Epidermal melanocyte (primary cell): ENCODE results near the gene NRCAM.
"Not testable (repeated sequence)": the region's sequence is repeated elsewhere in the genome, so short reads cannot be mapped to it uniquely, and the experiment has no call there.

Experiments used
- DNase-seq: peaks from one replicate; pipeline ENCODE4 v3.0.0; 2011; ENCODE audit warnings: low spot score; ENCODE audit not compliant: insufficient read length

NRCAM gene

DNA sequence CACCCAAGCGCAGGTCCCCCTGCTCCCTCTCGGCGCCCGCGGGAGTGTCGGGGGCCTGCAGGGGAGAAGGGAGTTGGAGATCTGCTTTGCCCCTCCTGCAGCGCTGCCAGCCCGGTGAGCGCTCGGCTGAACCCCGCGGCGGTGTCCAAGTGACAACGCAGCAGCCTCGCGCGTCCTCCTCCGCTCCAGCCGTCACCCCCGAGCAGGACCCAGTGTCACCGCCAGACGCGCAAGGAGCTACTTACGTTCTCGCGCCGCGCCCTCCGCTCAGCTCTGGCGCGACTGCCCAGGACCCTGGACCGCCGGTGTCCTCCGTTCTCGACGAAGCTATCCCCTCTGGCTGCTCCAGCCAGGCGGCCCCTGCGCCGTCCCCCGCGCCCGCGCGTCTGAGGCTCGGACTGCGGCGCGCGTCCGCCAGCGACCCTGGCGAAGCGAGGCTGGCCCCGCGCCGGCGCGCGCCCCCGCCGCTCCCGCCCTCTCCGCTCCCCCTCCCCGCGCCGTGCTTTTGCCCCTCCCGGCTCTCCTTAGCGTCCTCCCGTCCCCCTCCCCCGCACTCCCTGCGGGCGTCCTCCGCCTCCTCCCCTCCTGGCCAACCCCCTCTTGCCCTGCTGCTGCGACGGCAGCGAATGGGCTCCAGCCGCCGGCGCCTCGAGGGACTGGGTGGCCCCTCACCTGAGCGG lies at the start of gene NRCAM:
Gene NRCAM (minus strand): TSS at position 439 of the 680 bp plus-strand sequence. CDS start 216,372 bp downstream, outside the sequence.
- DNase-seq, result peak; percentile 71

DNA sequence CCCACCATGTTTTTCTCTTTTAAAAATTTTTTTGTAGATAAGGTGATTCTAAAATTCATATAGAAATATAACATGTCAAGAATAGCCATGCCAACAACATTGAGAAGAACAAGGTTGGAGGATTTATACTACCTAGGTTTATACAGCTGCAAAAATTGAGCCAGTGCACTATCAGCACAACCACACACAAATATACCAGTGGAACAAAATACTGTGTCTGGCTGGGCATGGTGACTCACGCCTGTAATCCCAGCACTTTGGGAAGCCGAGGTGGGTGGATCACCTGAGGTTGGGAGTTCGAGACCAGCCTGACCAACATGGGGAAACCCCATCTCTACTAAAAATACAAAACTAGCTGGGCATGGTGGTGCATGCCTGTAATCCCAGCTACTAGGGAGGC lies 48.3 kb upstream of the NRCAM start:
- not testable (repeated sequence) for DNase-seq

DNA sequence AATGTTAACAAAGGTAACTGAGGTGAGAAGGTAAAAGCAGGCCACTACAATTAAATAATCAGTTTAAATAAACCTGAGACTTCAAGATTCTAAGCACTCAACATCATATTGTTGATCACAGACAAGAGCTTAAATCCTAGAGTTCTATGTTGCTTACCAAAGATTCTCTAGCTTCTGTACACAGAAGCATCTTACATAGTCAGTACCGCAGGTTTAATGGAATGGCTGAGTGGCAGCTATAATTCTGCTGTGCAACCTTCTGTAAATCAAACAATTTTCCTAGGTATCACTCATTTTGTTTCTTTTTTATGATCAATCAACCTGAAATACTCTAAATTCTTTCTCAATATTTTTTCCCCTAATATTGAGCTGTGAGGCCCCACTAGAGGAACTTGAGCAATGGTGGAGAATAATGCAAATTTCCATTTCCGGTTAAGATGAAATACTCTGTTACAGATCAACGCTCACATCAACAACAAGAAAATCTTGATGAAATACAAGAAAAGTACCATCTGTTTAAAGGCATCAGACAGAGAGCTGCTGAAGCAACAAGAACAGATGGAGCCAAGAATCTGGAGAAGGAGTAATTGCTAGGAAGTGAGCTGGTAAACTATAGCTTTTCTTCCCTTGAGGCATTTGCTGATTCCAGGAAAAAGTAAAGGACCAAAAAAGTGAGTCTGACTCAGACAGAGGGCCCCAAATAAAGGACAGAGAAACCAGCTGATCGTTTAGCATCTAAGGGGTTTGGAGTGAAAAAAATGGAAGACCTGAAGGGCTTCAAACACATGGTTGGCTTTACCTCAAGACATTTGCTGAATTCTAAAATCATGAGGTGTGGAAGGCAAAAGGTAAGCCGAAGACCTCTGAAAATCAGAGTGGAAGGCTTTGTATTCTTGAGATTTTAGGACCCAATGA lies 47.1 kb upstream of the NRCAM start:
- peak; percentile 37 for DNase-seq

DNA sequence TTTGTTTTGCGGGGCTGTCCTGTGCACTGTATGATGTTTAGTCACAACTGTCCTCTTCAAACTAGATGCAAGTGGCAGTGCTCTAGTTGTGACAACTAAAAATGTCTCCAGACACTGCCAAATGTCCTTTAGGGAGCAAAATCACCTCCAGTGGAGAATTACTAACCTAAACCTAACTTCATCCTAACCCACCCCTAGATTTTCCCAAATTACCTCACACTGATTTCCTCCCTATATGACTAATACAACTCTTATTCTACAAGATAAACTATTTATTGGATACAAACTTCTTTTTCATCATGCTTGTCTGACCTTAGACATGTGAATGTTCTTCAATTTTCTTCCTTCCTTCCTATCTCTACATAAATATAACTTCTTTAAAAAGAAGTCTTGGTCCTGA lies 43.3 kb upstream of the NRCAM start:
- no peak for DNase-seq

DNA sequence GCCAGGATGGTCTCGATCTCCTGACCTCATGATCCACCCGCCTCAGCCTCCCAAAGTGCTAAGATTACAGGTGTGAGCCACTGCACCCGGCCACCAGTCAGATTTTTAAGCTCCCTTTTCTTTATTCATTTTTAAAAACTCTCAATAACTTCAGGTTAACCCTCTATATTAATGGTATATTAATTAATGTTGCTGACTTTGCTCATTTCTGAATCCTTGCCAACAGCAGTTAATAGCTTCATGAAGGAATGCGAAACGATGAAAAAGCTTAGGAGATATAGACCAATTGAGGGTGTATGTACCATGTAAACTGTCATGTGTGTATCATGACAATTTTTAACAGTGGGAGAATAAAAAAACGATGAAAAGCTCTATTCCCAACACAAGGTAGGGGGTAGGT lies 42.2 kb upstream of the NRCAM start:
- no peak for DNase-seq

DNA sequence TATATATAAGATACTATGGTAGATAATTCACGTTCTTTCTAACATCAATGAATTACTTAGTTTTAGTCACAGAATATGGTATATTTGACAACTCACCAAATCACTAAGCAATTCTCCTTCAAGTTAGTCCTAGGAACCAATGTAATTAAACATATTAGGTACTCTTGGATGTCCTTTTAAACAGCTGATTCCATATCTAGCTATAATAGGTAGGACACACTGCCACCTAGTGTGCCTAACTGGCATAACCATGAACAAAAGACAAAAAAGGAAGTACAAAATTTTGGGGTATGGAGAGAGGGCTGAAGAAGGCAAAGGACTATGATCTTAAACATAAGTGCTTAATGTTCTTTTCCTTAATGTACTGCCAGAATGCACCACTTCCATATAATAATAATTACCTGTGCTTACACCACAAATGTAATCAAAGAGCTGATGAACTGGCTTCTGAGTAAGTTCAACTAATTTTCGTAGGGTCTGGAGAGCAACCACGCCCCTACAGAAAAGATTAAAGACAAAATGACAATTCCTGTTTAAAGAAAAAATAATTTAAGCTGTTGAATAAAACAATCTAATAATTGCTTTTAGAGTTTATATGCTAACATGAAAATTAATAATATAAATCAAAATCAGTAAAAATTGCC lies 41.0 kb upstream of the NRCAM start:
- DNase-seq, result peak; percentile 71

DNA sequence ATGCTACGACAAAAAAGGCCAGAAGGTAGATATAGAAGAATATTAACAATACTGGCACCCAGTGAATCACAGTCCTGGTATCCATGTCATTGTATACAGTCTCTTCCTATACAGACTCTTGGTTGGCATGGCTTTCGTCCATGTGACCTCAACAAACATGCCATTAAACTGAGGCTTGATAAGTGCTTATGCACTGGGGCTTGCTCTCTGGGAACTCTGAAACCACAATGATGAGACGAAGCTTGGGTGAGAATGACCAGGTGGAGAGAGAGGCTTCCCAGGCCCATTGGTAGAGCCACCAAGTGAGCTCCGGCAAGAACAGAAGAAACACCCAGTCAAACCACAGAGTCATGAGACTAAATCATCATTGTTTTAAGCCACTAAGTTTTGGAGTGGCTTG lies 36.5 kb upstream of the NRCAM start:
- DNase-seq, result no peak

DNA sequence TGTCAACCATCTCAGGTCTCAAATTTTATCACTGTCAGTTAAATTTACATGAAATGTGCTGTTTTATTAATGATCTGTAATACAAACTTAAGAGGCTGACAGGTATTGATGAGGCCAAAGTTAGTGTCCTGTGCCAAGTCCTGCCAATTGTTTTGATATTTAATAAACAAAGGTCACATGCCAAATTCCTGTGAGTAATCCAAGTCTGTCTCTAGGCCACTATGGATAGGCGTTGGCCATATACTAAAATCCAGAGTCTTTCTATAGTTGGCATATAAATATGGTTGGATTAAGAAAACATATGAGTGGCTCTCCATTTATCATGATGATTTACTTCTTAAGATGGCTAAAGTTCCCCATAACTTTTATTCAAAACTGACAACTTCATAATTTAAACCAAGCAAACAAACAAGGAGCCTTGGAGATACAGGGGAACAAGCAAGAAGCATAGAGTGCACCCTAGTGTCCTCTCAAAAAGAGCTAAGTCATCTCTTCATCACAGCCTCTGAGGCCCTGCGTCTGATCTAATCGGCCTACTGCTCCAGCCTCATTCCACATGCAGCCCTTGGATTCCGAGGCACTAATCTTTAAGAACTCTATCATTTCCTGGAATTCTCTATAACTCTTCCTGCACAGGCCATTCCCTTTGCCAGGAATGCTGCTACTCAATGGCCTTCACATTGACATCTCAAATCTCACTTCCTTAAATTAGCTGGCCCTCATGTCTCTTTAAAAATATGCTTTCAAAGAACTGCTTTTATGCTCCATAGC lies 32.7 kb upstream of the NRCAM start:
- DNase-seq, result no peak

DNA sequence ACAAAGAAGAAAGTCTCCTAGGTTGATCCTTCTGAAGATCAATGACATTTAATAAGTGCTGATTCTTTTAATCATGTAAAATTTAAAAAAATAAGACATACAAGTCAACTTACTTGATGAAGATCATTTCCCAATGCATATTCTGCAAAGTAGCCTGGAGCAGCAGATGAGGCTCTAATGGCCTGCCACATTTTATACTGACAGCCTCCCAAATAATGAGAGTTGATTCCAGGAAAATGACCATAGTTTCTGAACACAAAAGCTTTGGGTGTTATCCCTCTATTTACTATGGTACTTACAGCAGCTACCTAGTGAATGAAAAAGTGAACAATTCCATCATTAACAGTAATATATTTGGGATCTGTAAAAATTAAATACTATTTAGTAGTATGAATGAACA lies 31.4 kb upstream of the NRCAM start:
- no peak for DNase-seq

DNA sequence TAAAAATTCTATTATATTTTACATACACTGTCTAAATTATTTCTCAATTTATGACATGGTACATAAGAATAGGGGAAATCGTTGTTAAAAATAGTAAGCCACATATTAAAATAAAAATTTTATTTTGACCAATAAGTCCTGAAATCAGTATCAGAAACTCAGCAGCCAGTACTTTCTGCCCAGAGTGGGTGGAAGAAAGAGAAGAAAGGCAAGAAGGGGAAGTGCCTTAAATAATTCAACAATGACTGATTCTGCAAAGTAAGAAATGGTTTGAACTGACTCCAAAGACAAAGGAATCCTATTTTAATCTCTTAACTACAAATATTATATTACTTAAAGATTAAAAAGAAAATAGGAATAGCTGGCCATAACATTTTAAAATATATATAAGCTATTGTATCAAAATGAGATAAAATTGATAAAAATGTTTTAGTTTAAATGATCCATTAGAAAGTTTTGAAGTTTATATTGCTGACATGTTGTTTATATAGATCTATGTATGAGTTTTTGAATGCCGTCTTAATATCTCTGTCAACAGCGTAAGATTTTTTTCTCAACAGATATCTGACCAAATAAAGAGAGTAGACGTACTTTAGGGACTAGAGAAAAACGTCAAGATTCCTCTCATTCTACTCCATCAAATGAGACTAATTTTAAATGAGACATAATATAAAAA lies 30.2 kb upstream of the NRCAM start:
- DNase-seq, result no peak

DNA sequence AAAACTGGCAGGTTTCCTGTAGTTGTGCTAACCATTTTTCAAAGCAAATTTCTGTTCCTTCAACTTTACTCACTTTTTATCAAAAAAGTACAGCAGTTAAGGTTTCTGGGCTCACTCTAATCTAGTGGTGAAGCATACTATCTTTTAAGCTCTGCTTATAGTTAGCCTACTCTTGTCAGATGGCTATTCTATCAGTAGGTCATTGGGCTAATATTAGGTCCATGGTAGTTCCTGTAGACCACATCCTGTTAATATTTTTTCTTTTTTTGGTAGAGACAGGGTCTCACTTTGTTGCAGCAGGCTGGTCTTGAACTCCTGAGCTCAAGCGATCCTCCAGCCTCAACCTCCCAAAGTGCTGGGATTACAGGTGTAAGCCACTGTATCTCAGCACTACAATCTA lies 27.9 kb upstream of the NRCAM start:
- DNase-seq, result no peak

DNA sequence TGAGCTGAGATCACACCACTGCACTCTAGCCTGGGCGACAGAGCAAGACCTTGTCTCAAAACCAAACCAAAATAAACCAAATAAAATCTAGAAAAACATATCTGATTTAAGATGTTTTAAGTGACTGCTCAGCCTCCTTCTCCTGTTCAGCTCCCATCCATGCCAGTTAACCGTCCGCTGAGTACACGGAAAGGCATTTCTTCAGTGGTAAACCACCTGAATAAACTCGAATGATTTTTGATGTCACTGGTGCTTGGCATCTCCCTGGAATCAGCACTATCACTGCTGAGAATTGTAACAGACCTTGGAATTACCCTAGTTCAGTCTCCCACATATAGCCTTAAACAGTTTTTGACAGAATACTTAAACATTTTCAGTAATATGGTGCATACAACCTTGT lies 24.1 kb upstream of the NRCAM start:
- no peak for DNase-seq

DNA sequence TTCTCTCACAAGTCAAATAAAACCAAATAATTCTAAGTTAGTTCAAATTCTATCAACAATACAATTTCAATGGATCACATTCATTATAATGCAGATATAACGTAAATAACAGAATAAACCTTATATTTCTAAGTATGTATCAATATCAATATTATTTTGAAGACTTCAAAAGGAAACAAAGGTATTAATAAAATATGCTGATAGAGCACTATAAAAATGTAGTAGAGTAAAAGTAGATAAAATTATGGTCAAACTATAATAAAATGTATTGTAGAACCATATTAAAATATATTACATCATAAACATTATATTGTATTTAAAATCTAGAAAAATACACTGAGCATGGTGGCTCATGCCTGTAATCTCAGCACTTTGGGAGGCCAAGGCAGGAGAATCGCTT lies 23.5 kb upstream of the NRCAM start:
- DNase-seq, result no peak

DNA sequence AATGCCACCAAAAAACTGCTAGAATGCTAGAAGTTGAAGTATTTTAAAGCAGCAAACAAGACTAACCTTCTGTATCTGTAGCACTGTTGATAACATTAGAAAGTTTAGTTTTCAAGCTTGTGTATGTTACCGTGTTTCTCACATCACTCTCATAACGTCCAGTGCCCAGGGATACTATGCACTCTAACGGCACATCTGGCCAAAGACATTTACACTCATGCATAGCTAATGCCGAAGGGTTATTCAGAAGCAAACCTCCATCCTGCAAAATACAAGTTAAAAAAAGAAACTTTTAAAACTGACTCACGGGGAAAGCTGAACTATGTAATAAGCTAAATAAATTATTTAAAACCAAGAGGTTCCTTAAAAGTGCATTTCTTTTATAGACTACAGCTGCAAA lies 22.9 kb upstream of the NRCAM start:
- no peak for DNase-seq

DNA sequence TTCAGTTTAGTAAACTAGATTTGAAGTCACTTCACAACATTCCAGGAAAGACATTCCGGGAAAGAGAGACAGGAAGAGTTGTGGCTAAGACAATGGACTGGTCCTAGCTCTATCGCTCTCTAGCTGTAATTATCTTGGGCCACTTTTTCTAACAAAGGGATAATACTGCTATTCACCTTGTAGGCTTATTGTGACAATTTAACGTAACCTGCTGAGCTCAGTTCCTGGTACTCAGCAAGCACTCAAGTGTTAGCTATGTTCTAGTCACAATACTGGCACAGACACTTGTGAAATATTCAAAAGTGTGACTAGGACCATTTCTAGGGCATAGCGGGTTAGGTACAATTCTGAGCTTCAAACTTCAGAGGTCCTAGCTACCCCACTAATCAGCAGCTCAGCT lies 12.0 kb upstream of the NRCAM start:
- DNase-seq, result no peak

DNA sequence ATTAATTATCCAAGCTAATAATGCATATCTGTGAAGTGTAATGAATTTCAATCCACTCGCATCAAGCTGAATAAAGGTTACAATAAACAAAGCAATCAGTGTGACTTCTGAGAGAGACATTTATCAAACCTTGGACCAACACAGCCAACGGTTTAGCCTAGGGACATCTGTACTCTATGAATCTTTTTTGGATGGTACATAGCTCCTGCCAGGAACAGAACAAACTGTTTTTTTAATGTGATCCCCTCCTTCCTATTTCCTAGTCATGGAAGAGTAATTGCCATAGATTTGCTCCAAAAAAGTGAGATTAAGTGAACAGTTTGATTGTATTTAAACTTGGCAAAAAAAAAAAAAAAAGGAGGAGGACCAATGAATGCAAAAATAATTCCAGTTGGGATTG lies 11.2 kb upstream of the NRCAM start:
- DNase-seq, result no peak

DNA sequence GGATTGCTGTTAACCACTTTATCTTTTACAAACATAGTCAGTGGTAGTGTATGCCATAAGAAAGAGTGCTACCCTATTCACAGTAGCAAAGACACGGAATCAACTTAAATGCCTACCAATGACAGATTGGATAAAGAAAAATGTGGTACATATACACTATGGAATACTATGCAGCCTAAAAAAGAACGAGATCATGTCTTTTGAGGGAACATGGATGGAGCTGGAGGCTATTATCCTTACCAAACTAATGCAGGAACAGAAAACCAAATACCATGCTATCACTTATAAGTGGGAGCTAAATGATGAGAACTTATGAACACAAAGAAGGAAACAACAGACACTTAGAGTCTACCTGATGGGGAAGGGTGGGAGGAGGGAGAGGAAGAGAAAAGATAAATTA lies 10.1 kb upstream of the NRCAM start:
- DNase-seq, result not testable (repeated sequence)

DNA sequence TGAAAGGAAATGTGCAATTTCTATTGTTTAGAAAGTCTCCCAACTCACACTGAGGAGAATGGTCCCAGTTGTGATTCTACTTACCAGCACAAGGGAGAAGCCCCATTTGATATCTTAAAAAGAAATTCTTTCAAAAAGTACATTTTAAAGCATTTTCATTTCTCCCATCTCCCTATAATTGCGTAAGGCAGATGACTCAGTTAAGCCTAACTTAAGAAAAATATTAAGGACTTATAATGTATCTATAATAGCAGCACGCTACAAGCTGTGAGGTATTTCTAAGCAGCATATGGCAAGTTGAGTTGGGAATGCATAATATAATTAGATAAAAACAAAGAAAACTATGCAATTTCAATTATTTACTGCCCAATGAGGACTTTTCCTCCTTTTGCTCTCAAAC lies 8.5 kb upstream of the NRCAM start:
- no peak for DNase-seq

DNA sequence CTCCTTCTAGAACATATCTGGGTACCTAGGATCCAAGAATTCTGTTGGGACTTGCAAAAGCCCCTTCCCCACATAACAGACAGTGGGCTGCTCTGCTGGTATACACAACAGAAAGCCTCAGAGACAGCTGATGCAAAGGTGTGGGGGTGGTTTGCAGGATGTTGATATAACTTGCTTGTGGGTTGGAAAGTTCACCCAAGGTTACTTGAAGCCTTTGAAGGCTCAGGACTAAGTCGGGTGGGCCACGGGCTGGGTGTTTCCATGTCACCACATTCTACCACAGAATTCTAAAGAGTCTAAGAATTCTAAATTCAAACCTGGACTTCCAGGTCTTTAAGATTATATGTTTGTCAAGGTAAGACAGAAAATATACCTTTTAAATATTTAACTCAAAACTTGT lies 7.4 kb upstream of the NRCAM start:
- no peak for DNase-seq

DNA sequence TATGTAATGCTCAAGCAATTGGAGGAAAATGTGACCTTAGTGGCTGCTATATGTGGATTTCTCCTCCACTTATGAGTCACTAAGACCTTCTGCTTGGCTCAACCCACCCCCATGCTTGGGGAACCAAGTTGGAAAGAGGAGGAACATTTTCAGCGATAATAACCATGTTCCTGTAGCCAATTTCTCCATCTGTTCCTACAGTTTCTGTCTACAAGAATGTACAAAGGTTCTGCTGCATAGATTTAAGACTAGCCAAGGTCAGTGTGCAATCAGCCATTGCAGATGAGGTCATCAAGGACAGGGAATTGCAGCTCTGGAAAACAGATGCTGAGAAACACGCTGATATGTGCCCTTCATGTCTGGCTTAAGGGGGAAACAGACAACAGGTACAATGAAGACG lies 5.6 kb upstream of the NRCAM start:
- no peak for DNase-seq

DNA sequence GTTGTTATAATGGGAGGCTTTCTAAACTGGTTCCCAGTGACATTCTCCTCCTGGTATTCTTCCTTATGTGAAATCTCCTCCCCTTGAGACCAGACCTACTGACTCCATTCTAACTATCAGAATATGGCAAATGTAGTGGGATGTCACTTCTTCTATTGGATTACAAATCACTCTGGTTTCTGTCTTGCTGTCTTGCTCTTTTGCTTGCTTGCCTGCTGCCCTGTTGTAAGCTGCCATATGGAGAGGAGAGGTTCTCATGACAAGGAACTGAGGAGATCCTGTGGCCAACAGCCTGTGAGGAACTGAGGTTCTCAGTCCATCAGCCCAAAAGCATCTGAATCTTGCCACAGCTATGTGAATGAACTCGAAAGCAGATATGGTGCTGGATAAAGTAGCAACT lies 4.7 kb upstream of the NRCAM start:
- DNase-seq, result no peak
